ENCODE measurements around the gene FAM89B.
"Not testable (repeated sequence)": the region's sequence is repeated elsewhere in the genome, so short reads cannot be mapped to it uniquely, and the experiment has no call there.

The FAM89B gene

DNA sequence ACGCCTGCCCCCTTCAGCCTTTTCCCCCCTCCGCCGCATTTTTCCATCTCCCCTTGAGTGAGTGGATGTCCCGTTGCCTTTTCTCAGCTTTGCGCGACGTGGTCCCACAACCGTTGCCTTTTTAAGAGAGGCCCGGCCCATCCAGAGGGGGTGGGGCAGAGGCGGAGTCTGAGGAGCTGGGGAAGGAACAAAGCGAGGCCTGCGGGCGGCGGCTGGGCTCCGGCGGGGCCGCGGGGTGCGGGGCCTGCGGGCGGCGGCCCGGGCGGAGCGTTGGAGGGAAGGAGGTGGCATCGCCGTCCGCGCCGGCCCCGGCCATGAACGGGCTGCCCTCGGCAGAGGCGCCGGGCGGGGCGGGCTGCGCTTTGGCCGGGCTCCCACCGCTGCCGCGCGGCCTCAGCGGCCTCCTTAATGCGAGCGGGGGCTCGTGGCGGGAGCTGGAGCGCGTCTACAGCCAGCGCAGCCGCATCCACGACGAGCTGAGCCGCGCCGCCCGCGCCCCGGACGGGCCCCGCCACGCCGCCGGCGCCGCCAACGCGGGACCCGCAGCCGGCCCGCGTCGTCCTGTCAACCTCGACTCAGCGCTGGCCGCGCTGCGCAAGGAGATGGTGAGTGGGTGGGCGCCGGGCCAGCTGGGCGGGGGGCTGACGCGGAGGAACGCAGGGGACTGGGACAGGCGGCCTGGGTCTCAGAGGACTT is at the start of gene FAM89B:
FAM89B (plus strand) TSS at position 183 of the 696 bp plus-strand sequence; CDS start at position 315, 132 bp downstream.
- DNase-seq: peak; percentile 89

DNA sequence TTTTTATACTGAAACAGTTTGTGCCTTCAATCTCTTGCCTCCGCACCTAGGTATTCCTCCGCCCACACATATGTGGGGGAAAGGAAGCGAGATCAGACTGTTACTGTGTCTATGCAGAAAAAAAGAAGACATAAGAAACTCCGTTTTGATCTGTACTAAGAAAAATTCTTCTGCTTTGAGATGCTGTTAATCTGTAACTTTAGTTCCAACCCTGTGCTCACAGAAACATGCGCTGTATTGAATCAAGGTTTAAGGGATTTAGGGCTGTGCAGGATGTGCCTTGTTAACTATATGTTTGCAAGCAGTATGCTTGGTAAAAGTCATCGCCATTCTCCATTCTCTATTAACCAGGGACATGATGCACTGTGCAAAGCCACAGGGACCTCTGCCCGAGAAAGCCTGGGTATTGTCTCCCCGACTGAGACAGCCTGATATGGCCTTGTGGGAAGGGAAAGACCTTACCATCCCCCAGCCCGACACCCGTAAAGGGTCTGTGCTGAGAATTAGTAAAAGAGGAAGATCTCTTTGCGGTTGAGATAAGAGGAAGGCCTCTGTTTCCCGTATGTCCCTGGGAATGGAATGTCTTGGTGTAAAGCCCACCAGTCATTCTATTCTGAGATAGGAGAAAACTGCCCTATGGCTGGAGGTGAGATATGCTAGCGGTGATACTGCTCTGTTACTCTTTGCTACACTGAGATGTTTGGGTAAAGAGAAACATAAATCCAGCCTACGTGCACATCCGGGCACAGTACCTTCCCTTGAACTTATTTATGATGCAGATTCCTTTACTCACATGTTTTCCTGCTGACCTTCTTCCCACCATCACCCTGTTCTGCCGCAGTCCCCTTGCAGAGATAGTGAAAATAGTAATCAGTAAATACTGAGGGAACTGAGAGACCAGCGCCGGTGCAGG is 49.4 kb upstream of the FAM89B start:
- DNase-seq: not testable (repeated sequence)

DNA sequence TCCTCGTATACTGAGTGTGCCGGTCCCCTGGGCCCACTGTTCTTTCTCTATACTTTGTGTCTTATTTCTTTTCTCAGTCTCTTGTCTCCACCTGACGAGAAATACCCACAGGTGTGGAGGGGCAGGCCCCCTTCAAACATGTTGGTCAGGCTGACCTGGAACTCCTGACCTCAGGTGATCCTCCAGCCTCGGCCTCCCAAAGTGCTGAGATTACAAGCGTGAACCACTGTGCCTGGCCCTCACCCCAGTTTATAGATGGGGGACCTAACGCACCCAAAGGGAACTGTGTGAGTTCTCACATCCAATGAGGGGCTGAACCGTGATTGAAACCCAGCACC is 48.7 kb upstream of the FAM89B start:
- not testable (repeated sequence) for DNase-seq

- no peak for DNase-seq
Measured at GRCh38 chr11:65524014-65524740, 48.2 kb upstream of the FAM89B start.

GRCh38 chr11:65524741-65525545 is 47.4 kb upstream of the FAM89B start, which contains the start of gene SCYL1:
Gene SCYL1 (plus strand): TSS chr11:65525083. CDS start chr11:65525154, 71 bp downstream.
- DNase-seq: peak; percentile 69

GRCh38 chr11:65525546-65526480 is 46.5 kb upstream of the FAM89B start:
- no peak for DNase-seq

DNA sequence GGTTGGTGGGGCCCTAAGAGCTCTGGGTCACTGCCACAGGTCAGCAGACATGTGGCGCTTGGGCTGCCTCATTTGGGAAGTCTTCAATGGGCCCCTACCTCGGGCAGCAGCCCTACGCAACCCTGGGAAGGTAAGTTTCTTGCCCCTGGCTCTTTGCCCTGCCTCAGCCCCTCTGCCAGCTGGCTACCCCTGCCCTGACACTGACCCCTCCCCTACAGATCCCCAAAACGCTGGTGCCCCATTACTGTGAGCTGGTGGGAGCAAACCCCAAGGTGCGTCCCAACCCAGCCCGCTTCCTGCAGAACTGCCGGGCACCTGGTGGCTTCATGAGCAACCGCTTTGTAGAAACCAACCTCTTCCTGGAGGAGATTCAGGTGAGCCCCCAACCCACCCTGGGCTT is 45.6 kb upstream of the FAM89B start:
- no peak for DNase-seq

GRCh38 chr11:65528819-65529350 is 43.5 kb upstream of the FAM89B start:
- no peak for DNase-seq

DNA sequence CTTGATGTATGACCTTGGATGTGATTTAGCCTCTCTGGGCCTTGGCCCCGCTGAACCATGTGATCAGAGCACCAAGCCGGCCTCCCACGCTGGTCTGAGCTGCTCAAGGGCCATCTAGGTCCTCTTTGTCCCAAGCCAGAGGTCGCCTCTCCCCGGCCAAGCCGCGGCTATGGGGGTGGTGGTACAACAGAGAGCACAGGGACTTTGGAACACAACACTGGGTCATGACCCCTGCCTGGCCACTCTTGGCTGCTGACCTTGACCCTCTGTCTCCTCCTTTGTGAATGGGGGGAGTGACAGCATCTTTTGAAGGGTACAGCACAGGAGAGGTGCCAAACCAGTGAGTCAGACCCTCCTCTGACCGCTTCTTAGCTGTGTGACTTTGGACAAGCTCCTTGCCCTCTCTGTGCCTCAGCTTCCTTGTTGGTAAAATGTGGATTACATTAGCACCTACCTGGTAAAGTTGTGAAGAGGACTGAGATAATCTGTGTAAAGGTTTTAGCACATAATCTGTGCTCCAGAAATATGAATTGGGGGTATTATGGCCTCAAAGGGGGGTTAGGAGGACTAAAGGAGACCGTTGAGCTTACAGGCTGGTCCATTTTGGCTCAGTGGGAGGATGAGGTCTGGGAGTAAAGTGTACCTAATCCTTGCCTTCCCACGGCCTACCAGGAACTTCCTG is 42.7 kb upstream of the FAM89B start:
- no peak for DNase-seq

DNA sequence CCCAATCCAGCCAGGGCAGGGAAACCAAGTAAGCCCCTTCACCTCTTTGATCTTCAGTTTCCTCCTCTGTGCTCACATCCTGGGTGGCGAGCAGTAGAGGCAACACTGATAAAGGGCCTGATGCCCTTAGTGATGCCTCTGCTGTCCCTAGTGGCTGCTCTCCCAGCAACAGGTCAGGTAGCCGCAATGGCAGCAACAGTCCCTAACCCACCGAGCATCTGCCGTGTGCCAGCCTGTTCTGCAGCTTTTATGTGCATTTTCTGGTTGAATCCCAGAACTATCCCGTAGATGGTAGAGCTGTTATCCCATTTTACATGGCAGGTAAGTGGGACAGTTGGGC is 42.2 kb upstream of the FAM89B start:
- no peak for DNase-seq

DNA sequence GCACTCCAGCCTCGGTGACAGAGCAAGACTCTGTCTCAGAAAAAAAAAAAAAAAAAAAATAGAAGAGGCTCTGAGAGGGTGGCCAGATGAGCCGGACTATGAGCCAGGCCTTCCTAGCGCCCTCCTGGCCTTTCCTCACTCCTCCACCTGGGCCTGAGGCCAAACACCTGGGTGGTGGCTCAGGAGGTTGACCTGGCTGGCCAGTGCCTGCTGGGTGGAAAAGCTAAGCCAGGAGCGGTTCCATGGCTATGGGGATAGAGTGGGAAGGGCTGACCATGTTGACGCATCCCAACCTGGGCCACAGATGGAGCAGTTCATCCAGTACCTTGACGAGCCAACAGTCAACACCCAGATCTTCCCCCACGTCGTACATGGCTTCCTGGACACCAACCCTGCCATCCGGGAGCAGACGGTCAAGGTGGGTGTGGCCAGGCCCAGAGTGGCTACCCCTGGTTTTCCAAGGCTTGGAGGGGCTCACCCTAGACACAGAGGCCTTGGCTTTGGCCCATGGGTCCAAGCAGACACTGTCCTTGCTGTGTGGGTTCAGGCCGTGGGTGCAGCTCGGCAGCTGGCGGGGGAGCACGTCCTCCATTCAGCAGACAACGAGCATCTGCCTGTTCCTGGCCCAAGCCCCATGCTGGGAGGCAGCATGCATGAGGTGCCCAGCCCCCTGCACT is 39.8 kb upstream of the FAM89B start:
- DNase-seq: no peak

DNA sequence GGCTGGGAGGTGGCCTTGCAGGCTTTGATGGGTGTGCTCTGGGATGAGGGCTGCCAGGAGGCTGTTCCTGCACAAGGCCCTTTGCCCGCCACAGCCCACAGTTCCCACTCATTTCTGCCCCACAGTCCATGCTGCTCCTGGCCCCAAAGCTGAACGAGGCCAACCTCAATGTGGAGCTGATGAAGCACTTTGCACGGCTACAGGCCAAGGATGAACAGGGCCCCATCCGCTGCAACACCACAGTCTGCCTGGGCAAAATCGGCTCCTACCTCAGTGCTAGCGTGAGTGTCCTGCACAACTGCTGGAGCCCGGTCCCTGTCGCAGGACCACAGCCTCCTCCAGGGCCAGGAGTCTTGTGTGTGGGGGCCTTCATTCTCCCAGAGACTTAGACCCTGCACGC is 37.2 kb upstream of the FAM89B start:
- no peak for DNase-seq

- DNase-seq: no peak
Measured at GRCh38 chr11:65536412-65537295, 35.7 kb upstream of the FAM89B start.

- DNase-seq: no peak
Measured at GRCh38 chr11:65537296-65537597, 35.1 kb upstream of the FAM89B start.

DNA sequence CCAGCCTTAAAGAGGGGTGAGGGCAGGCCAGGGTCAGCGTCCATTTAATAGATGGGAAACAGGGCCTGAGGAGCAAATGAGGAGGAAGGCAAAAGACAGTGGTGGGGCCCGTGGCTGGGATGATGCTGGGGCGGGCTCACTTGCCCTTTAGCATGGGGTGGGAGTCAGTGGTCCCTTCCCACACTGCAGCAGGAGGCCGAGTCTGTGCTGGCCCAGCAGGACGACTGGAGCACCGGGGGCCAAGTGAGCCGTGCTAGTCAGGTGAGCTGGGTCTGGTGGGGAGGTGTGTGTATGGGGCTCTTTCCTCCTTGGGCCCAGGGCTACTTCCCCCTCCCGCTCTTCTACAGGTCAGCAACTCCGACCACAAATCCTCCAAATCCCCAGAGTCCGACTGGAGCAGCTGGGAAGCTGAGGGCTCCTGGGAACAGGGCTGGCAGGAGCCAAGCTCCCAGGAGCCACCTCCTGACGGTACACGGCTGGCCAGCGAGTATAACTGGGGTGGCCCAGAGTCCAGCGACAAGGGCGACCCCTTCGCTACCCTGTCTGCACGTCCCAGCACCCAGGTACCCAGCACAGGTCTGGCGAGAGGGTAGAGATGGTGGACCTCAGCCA is 34.6 kb upstream of the FAM89B start:
- DNase-seq: no peak

DNA sequence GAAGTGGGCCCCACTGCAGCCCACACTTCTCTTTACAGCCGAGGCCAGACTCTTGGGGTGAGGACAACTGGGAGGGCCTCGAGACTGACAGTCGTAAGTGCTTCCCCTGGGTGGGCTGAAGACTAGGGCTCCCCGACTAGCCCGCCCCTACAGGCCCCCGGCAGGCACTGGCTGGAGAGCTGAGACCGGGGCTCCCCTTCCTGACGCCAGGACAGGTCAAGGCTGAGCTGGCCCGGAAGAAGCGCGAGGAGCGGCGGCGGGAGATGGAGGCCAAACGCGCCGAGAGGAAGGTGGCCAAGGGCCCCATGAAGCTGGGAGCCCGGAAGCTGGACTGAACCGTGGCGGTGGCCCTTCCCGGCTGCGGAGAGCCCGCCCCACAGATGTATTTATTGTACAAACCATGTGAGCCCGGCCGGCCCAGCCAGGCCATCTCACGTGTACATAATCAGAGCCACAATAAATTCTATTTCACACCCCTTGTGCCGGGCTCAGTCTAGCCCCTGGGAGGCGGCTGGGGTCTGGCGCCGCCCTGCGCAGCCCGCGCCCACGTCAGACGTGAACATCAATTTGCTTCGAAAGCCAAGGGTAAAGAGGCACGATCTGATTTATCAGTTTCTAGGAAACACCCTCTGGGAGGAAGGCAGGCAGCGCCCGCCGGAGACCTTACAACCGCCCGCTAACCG is 34.0 kb upstream of the FAM89B start:
- no peak for DNase-seq

DNA sequence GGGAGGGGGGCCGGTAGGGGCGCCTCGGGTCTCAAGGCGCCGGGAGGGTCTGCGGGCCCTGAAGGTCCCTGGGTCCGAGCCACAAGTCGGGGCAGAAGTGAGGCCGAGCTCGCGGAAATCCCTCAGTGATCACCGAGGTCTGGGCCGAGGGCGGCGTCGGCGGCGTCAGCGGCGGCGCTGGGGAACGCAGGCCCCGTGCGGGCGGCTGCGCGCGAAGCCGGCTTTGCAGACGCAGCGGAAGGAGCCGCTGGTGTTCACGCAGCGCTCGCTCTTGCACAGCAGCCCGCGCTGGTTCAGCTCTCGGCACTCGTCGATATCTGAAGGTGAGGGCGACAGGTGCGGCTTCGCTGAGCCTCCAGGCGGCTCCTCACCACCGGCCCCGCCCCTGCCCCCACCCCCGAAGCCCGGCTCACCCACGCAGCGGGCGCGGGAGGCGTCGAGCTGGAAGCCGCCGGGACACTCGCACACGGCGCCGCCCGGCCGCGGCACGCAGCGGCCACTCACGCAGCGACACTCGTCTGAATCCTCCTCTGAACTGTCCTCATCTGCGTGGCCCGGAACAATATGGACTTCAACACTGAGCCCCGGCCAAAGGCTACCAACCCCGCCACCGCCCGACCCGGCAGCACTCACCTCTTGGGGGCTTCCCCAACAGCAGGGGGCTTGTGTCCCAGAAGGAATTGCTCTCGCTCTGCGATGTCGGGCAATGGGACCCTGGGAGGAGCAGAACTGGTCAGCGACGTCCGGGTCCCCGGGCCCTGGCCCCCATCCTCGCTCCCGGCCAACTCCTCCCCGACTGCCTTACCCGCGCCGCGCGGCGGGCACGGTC is 33.2 kb upstream of the FAM89B start:
- DNase-seq: no peak

Measured in activated naive CD4-positive, alpha-beta T cell treated with anti-CD3 and anti-CD28 coated beads, Interleukin-2, amount 50 U/mL, for 16 hours (primary cell).